ENCODE data around the gene NFX1.

The NFX1 gene

DNA sequence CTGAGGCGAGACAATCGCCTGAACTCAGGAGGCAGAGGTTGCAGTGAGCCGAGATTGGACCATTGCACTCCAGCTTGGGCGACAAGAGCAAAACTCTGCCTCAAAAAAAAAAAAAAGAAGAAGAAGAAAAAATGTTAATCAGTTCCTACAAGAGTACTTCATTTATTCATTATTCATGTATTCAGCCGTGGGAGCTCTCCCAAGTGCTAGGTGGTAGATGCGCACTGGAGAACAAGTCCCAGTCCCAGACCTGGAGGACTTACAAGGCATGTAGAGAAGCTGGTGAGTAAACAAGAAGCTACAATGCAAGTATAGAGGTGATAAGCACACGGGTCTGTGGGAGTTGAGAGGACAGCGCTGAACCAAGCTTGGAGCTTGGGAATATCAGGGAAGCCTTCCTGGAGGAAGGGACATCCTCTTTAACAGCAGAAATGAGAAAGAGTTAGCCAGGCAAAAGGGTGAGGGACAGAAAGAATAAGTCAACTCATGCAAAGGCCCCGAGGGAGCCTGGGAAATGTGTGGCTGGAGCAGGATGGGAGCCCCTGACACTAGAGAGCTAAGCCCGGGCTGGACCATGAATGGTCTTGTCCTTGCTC is 129.5 kb downstream of the NFX1 start:
- TF ChIP-seq, protein P1, sequence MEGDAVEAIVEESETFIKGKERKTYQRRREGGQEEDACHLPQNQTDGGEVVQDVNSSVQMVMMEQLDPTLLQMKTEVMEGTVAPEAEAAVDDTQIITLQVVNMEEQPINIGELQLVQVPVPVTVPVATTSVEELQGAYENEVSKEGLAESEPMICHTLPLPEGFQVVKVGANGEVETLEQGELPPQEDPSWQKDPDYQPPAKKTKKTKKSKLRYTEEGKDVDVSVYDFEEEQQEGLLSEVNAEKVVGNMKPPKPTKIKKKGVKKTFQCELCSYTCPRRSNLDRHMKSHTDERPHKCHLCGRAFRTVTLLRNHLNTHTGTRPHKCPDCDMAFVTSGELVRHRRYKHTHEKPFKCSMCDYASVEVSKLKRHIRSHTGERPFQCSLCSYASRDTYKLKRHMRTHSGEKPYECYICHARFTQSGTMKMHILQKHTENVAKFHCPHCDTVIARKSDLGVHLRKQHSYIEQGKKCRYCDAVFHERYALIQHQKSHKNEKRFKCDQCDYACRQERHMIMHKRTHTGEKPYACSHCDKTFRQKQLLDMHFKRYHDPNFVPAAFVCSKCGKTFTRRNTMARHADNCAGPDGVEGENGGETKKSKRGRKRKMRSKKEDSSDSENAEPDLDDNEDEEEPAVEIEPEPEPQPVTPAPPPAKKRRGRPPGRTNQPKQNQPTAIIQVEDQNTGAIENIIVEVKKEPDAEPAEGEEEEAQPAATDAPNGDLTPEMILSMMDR (IDR thresholded peaks at IDR 0.05): no peak
- no peaks in the 10 kb centered on the region for H3K9me3 ChIP-seq
- H3K27me3 ChIP-seq: no peaks in the 10 kb centered on the region
- no peak overlapping the region for H3K27ac ChIP-seq
- H3K4me3 ChIP-seq (ENCODE audit: low read depth in 1 of 2, low read length in 1 of 2): no peak overlapping the region
- no peaks in the 10 kb centered on the region for H3K36me3 ChIP-seq
- no peaks in the 10 kb centered on the region for H3K4me1 ChIP-seq (ENCODE audit: control insufficient read depth in 1 of 2, insufficient read depth in 1 of 2, low read depth in 1 of 2, low read length in 1 of 2)
